Measurements from ENCODE around the gene RNU5B-1. TPM values are rescaled to one million over a fixed set of nuclear protein-coding genes. Genes with fewer than 3 reads are reported as not detected.
A peak's percentile ranks its signal among the peaks of the same experiment; 100 is the strongest.

The RNU5B-1 gene
- total and polyA plus RNA-seq, 2 of the 8 experiments (the other 6 are each of a cell fraction or from before 2014, with no cell fraction given): not detected

DNA sequence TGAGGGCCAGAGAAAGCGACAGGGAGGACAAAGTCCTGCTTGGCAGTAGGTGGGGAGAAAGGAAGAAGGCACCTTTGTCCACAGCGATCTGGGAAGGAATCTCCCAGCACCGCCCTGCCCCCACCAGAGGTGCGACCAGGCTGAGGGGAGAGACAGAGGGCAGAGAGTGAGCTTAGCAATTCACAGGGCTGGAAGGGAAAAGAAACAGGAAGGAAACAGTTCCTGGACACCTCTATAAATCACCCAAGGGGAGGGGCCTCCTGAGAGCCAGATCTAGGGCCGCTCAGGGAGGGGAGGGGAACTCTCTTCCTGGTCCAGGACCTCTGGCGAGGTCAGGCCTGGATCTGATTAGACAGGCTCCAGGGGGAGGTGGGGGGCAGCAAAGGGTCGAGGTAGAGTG lies 35.4 kb downstream of the RNU5B-1 start:
- H3K4me2 ChIP-seq (ENCODE audit: insufficient read depth in 1 of 2, low read depth in 2 of 2, low read length in 2 of 2): peak overlapping the region; percentile 5 to 22; a peak in 3 of 4 replicates
- no peak overlapping the region for H3K4me3 ChIP-seq (ENCODE audit: extremely low read depth in 1 of 4, insufficient read depth in 2 of 4, low read depth in 3 of 4, low read length in 4 of 4)
- no peak overlapping the region for H2BK120ac ChIP-seq (replicated peaks; ENCODE audit: low read depth, low read length)
- peak overlapping the region; percentile 45 for H4K5ac ChIP-seq (ENCODE audit: insufficient read length, low read depth, low read length)
- H3K18ac ChIP-seq (ENCODE audit: extremely low read depth, low read length): peak overlapping the region; percentile 71
- H3K9me3 ChIP-seq (ENCODE audit: insufficient read depth in 2 of 2, low read depth in 1 of 2, low read length in 1 of 2): no peaks in the 10 kb centered on the region
- ChIA-PET POLR2A (ENCODE audit: partially characterized antibody) (interaction anchor here (0.9 to 1.7 kb wide), 6 partner anchors 9 to 48 kb away, joined by 3 read pairs; partner anchors contain the start of gene RNU5B-1), CTCF (ENCODE audit: partially characterized antibody) (interaction anchor here (0.9 to 5.5 kb wide), 6 partner anchors 9 to 45 kb away, joined by 3 to 50 read pairs (median 4); no protein-coding TSS in a partner anchor)
- no peak overlapping the region; the same call in 1 of the 2 replicates for H4K8ac ChIP-seq (ENCODE audit: extremely low read depth, insufficient read depth, low read length)
- H3K56ac ChIP-seq (replicated peaks; ENCODE audit: insufficient read length, low read depth, low read length): no peak overlapping the region
- H3K4me1 ChIP-seq (replicated peaks in 1 of 4; ENCODE audit: control insufficient read depth in 3 of 4, insufficient read depth in 4 of 4, low read length in 3 of 4): peaks cover 13 to 33% (median 27%) of the 10 kb centered on the region in 4 experiments
- peak overlapping the region; percentile 71; the same call in 1 of the 2 replicates for H2BK5ac ChIP-seq (ENCODE audit: low read depth, low read length)
- H2BK20ac ChIP-seq (ENCODE audit: low read length): no peak overlapping the region
- no peak overlapping the region for H3K4ac ChIP-seq (replicated peaks; ENCODE audit: insufficient read length, low read depth, low read length)
- no peak overlapping the region for H3K9ac ChIP-seq (replicated peaks in 1 of 4; ENCODE audit: extremely low read depth in 1 of 4, low read depth in 3 of 4, low read length in 3 of 4)
- no peak overlapping the region for H3K14ac ChIP-seq (ENCODE audit: insufficient read length)
- H3K27me3 ChIP-seq (replicated peaks in 1 of 4; ENCODE audit: control insufficient read depth in 3 of 4, extremely low read depth in 1 of 4, insufficient read depth in 3 of 4, low read length in 3 of 4): no peaks in the 10 kb centered on the region
- WGBS, 2 experiments (ENCODE audit: extremely low coverage in 1 of 2, insufficient coverage in 1 of 2, insufficient read length in 1 of 2, insufficient replicate concordance in 2 of 2, low coverage in 1 of 2, low lambda C conversion rate in 2 of 2, missing lambda C conversion rate in 1 of 2): 37% methylated on average over 7 of the region's 7 CpGs; no CpG with 5 or more reads in 1 of the 2 experiments
- no peaks in the 10 kb centered on the region for H3K23me2 ChIP-seq (ENCODE audit: low read depth, low read length)
- peaks cover 0 to 2% of the 10 kb centered on the region in 2 experiments; a peak in 1 of 4 replicates for H3K79me2 ChIP-seq (ENCODE audit: control insufficient read depth in 1 of 2, insufficient read depth in 2 of 2, low read length in 2 of 2)
- H4K91ac ChIP-seq (replicated peaks; ENCODE audit: insufficient read length, low read length): peak overlapping the region; percentile 57
- no peak for FAIRE-seq
- TF ChIP-seq YY1 (IDR thresholded peaks at IDR 0.05; ENCODE audit: low read depth, low read length) (no peak), KDM4A (IDR thresholded peaks at IDR 0.05; ENCODE audit: low read depth, low read length, severe bottlenecking) (no peak), TBP (IDR thresholded peaks at IDR 0.05; ENCODE audit: low read depth, low read length) (no peak), RNF2 (IDR thresholded peaks at IDR 0.05; ENCODE audit: borderline replicate concordance, low read depth, low read length, missing control alignments, poor library complexity, severe bottlenecking) (no peak)
- TF ChIP-seq, protein P1, sequence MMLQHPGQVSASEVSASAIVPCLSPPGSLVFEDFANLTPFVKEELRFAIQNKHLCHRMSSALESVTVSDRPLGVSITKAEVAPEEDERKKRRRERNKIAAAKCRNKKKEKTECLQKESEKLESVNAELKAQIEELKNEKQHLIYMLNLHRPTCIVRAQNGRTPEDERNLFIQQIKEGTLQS (IDR thresholded peaks at IDR 0.05; ENCODE audit: insufficient read depth, low read depth, low read length): no peak
- H2AFZ ChIP-seq (ENCODE audit: low read length): no peak overlapping the region
- H3K27ac ChIP-seq (ENCODE audit: low read depth, low read length): no peak overlapping the region
- peak overlapping the region; percentile 81; the same call in 1 of the 2 replicates for H2BK12ac ChIP-seq (ENCODE audit: low read depth, low read length)
- peaks cover 4 to 6% of the 10 kb centered on the region in 2 experiments for H4K20me1 ChIP-seq (replicated peaks in 1 of 2; ENCODE audit: control insufficient read depth in 1 of 2, insufficient read depth in 2 of 2, low read length in 2 of 2)
- no peak for DNase-seq (ENCODE audit: low read depth in 1 of 2, low spot score in 2 of 2)
- H3K23ac ChIP-seq (ENCODE audit: insufficient read length): no peak overlapping the region
- H2BK15ac ChIP-seq (ENCODE audit: low read length): peak overlapping the region; percentile 96
- H3K36me3 ChIP-seq (ENCODE audit: control insufficient read depth in 2 of 4, insufficient read depth in 4 of 4, low read length in 3 of 4): no peaks in the 10 kb centered on the region
- peaks cover 7% of the 10 kb centered on the region for H3K79me1 ChIP-seq (ENCODE audit: low read depth, low read length)
- H2AK5ac ChIP-seq (ENCODE audit: low read depth, low read length): 0 out of 2 replicates have a peak overlapping the region, but pooled peaks have one; percentile 82
